Activated naive CD4-positive, alpha-beta T cell treated with Interleukin-2 at 50 U/mL for 16 hours (primary cell): ENCODE results near the gene TAAR8.
A peak's percentile ranks its signal among the peaks of the same experiment; 100 is the strongest.
"Not testable (repeated sequence)": the region's sequence is repeated elsewhere in the genome, so short reads cannot be mapped to it uniquely, and the experiment has no call there.

ENCODE experiments used
- DNase-seq: peaks from one replicate; pipeline ENCODE4 v3.0.0-alpha.2; 2020

Gene TAAR8, protein sequence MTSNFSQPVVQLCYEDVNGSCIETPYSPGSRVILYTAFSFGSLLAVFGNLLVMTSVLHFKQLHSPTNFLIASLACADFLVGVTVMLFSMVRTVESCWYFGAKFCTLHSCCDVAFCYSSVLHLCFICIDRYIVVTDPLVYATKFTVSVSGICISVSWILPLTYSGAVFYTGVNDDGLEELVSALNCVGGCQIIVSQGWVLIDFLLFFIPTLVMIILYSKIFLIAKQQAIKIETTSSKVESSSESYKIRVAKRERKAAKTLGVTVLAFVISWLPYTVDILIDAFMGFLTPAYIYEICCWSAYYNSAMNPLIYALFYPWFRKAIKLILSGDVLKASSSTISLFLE

DNA sequence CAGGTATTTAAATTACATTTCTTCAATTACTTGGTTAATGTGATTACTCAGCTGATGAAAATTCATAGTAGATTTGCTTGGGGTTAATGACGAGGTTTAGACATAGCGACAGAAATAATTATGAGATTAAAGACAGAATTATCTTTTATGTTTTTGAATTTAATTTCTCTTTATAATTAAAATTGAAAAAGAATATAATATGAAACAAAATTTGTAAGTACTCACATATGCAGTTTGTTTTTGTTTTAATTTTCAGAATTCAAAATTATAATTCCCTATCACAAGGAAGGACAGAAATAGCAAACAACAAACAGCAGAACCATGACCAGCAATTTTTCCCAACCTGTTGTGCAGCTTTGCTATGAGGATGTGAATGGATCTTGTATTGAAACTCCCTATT, at the start of gene TAAR8:
Gene TAAR8, plus strand, starts transcription at position 301 of the 400 bp plus-strand sequence. Its CDS starts 21 bp downstream, at position 322.
- DNase-seq, result no peak

DNA sequence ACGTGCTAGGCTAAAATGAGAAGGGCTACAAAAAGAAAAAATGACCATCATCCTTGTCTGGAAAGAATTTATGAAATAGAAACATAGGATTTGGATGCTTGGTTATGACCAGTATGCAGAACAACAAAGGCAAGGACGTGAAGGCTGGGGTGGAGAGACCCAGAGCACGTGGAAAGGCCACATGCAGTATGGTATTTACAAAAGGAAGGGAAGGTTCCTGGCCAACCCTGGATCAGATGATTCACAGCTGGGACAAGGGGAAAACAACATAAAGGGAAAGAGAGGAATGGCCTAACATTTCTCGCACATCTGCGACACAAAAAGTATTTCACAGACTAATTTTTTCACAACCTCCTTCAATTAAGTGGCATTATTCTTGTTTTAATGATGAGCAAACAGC, 47.7 kb upstream of the TAAR8 start:
- no peak for DNase-seq

DNA sequence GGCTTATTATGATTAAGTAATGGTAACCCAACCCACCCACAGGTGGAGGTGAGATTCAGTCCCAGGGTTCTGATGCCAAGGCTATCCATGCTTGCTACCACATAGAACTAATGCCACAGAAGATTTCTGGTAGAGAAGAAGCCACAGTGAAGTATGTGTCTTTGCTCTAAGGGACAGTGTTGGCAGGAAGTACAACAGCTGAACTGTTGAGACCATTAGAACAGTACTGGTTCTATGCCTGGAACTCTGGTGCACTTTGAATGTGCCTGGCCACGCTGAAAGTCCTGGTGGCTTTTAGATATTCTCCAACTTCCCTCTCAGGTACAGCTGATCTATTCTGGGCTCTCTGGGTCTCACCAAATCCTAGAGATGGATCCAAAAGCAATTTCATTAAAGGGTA, 47.3 kb upstream of the TAAR8 start:
- DNase-seq, result no peak

DNA sequence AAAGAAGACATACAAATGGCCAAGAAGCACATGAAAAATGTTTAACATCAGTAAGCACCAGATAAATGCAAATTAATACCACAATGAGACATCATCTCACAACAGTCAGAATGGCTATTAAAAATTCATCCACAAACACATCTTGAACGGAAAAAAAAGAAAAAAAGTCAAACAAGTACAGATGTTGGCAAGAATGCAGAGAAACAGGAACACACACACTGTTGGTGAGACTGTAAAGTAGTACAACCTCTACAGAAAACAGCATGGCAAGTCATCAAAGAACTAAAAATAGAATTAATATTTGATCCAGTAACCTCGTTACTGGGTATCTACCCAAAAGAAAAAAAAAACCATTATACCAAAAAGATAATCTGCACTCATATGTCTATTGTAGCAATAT, 46.0 kb upstream of the TAAR8 start:
- DNase-seq, result no peak

DNA sequence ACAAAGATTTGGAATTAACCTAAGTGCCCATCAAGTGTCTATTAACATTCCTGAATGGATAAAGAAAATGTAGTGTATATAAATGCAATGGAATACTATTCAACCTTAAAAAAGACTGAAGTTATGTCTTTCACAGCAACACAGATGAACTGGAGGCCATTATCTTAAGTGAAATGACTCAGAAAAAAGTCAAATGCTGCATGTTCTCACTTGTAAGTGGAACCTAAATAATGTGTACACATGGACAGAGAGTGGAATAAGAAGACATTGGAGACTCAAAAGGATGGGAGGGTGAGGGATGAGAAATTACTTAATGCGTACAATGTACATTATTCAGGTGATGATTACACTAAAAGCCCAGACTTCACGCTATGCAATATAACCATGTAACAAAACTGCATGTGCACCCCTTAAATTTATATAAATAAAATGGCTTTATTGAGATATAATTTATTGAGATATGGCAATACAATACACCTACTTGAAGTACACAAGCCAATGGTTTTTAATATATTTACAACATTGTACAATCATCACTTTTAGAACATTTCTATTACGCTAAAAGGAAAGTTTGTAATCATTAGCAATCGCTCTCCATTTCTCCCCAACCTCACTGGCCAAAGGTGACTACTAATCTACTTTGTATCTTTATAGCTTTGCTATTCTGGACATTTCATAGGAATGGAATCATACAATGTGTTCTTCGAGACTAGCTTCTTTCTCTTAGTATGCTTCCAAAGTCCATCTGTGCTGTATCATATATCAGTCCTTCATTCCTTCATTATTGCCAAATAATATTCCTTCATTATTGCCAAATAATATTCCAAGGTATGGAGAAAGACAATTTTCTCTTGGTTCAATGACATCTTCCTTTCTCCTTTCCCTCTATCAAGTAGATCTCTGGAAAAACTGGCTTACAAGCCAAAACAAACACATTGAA, 45.3 kb upstream of the TAAR8 start:
- DNase-seq, result no peak

DNA sequence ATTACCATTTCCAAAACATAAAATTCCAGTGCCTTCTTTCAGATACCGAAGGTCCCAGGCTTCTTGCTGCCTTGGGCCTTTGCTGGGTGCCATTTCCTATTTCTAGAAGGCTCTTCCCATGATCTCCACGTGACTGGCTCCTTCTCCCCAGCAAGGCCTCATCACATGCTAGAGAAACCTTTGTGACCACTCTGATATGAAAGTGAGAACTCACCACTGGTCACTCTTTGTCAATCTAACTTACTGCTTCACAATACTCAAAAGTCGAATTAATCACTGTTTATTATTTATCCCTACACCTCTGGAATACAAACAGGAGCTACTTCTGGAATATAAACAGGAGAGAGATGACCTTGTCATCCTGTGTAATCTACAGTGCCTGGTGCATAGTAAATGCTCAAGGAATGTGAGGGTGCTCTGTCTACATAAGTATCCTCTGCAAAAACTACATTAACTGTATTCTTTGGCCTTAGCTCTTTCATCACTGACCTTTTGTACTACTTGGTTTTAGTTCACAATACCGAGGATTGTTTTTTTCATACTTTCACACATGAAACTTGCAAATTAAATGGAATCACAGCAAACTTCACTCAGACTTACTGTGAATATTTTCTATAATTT, 41.2 kb upstream of the TAAR8 start:
- DNase-seq, result no peak

DNA sequence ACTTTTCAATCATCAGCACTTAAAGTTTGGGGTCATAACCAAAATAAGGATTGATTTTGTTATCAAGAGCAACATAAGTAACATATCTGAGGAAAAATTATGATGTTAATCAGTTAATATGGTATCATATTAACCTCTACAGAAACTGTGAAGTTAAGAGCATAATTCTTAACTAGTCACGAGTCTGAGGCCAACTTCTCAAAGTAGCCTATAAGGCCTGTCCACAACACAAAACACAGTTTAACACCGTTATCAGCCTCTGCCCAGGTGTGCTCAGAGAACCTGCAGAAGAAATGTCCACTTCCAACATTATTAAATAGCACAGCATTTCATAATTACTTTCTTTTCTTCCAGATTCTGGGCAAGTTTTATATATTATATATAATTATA, 40.6 kb upstream of the TAAR8 start:
- no peak for DNase-seq

DNA sequence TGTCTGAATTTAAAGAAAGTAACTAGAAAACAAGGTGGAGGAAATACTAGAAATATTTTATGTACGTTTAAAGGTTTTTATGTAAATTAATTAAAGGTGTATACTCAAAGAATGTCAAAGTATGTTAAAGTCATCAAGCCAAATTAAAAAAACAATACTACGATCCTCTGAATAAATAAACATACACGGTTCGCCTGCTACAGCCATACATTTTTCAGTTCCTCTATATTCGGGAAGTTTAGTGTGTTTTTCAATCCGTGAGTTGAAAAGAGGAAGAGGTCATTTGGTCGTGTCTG, 40.2 kb upstream of the TAAR8 start:
- no peak for DNase-seq

DNA sequence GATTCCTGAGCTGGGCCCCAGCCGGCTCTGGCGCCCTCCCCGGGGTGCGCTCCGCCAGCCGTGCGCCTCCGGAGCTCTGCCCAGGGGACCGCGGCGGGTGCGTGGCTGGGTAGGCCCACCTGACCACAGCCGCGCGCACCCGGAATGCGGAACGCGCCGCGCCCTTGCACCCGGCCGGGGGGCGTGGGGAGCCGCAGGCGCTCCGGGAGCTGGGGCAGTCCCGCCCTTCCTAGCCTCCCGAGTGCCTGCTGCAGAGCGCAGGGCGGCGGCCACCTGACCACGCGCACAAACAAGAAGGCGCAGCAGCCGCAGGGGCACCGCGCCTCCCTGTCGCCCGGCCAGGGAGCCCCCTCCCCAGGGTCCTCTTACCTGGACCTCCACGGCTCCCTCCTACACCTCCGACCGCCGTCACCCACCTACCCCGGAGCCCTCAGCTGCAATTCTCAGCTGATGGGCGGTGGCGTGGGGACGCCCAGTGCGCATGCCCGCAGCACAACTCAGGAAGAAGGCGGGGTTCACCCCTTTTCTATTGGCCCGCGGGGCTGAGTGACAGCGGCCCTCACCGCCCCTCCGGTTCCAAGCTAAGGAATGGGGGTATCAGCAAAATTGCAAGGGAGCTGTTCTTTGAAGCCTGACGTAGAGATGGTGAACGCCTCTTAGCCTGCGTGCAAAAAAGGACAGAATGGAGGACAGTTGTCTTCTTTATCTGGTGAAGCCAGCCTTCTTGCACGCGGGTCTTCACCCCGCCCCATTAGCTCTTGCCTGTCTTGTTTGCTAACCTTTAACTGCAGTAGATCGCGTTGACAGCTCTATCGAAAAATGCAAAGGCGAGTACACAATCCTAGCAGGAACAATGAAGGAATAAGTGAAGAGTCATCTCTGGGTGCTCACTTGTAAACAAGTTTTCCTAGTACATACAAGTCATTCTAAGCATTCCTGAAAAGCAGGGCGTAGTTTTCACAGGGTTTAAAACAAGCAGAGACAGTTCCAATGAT, 39.5 kb upstream of the TAAR8 start, which contains the start of gene STX7:
Gene STX7, minus strand, starts transcription at position 479 of the 995 bp plus-strand sequence. CDS start 9,586 bp downstream, outside the sequence.
- DNase-seq, result peak; percentile 89

DNA sequence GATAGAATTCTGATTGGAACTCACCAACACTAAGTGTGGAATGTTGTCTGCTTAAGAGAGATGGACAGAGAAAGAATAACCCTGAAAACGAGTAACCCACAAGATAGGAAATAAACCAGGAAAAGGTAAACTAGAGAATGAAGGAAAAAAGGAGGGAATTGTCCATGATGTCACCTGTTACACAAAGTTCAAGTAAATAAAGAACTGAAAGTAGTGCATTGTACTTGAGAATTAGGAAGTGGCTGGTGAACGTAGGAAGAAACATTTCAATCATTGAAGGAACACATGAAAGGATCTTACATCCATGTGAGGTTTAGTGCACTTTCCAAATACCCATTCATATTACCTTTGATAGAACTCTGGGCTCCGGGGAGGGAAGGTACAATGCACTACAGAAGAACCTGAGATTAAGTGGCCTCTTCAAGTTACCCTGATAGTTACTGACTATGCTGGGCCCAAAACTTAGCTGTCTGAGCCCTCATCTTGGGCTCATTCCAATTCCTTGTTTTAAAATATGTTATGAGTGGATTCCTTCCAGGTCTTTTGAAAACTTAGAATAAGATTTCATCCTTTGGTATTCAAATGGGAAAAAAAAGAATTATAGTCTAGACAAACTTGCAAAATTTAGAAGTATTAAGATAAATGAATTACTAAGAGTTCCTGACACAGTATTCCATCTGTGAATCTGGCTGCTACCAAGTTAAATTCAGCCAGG, 38.5 kb upstream of the TAAR8 start:
- DNase-seq, result no peak

DNA sequence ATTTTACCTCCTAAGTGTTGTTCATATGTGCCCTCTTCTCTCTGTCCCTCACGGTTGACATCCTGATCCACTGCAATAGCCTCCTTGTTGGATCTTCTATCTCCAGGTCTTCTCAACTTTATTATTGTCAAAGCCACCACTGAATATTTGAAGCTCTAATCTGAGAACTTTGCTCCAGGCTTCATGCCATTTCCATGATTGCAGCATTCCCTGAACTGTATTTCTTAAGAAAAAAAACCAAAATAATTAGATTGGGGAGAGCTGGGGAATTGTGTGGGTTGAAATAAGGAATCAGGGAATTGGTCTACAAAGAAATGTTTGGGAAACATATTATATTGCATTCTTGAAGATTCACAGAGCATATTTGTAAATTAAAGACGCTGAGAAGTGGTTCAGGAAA, 37.1 kb upstream of the TAAR8 start:
- no peak for DNase-seq

DNA sequence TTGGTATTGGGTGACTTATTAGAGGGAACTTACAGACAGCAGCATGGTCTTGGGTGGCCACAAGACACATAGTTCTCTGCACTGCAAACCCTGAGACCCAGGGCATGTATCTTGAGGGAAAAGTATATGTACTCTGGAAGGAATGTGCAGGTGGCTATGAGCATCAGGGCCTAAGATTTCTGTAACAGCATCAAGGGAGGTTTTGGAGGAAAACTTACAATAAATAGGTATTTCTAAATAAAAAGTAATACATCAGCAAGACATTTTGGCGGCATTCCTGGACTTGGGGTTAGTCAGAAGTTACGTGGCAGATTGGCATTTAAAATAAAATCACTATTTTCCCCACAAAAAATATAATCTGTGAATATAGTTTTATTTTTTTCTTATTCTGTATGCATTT, 31.5 kb upstream of the TAAR8 start:
- DNase-seq, result no peak

DNA sequence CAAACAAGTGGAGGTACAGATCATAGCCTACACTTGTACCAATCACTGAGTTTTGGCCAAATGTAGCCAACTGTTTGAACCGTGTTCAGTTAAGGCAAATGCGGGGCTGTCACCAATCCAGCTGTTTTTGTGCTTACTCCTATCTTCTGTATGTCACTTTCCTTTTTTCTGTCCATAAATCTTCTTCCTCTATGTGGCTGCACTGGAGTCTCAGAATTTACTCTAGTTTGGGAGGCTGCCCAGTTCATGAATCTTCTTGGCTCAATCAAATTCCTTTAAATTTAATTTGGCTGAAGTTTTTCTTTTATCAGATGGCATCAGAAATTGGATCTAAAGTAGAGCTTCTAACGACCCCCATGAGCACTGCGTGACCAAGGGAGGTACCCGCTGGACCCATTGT, 27.8 kb upstream of the TAAR8 start:
- no peak for DNase-seq

DNA sequence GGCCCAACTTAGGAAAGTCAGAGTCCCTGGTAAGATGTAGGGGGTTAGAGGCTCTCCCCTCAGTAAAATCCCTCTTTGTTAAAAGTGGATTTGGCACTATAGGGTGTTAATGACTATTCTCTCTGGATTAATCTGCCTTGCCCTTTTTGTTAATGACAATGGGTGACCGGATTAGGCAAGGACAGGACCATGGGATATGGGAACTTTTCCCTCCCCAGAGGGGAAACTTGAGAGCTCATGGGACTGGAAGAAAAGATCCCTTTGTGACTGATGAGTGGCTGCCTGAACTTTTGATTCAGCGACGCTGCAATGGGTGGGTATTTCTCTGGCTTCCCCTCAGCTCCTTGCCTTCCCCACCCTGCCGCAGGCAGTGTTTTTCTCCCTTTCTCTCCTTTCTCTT, 26.6 kb upstream of the TAAR8 start:
- DNase-seq, result no peak

DNA sequence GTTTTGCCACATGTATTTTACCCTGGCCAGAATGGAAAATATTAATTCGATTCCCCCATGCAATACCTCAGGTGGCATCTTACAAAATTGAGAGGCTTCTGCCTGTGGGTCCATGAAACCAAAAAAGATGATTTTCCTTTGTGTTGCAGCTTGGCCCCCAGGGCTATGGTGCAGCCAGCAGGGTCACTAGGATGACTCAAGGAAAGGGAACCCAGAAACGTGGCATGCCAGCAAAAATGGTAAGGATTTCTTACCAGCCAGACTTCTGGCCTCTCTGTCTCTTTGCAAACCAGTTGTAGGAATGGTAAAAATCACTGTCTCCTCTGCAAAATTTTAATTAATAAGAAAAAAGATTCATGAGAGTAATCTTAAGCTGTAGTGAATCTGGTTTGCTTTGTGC, 26.0 kb upstream of the TAAR8 start:
- DNase-seq, result no peak

DNA sequence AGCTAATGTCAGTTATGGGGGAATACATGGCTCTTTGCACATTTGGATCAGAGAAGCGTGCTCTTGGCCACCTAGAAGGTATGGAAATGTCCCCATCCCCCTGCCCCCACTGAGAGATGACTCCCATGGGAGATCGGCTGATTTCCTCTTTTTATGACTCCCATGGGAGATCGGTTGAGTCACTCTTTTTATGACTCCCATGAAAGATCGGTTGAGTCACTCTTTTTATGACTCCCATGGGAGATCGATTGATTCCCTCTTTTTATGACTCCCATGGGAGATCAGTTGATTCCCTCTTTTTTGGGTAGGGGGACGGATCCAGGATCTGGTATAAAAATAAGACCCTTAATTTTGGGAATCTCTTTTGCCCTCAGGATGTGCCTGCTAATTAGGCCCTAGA, 24.7 kb upstream of the TAAR8 start:
- DNase-seq, result no peak

DNA sequence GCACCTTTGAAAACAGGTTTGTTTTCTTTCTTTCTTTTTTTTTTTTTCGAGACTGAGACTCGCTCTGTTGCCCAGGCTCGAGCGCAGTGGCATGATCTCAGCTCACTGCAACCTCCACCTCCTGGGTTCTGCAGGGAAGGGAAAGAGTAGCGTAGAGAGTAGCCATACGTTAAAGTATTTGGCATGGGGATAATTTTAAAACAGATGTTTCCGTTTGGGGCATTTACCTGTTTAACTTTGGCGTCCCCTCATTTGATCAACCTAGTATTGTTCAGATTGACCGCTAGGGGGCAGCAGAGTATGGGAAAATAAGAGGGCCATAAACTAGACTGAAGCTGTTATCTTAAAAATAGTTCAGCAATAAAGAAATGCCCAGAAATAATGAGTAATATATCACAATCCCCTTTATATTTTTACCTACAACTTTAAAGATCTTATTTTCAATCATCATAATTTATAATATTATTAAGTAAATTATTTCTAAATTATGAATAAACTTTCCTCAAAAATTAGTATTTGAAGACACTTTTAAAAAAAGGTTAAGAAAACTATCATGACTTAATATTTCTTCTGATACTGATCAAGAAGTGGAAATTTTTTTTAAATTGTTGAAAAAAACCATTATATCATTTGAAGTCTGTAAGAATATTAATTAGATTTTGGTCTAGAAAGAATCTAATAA, 22.0 kb upstream of the TAAR8 start:
- DNase-seq, result peak; percentile 63

DNA sequence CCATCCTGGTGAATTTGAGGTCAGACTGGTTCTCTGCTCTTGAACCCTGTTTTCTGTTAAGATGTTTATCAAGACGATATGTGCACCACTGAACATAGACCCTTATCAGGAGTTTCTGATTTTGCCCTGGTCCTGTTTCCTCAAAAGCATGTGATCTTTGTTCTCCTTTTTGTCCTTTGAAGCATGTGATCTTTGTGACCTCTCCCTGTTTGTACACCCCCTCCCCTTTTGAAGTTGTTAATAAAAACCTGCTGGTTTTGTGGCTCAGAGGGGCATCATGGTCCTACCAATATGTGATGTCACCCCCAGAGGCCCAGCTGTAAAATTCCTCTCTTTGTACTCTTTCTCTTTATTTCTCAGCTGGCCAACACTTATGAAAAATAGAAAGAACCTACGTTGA, 17.9 kb upstream of the TAAR8 start:
- DNase-seq, result not testable (repeated sequence)

DNA sequence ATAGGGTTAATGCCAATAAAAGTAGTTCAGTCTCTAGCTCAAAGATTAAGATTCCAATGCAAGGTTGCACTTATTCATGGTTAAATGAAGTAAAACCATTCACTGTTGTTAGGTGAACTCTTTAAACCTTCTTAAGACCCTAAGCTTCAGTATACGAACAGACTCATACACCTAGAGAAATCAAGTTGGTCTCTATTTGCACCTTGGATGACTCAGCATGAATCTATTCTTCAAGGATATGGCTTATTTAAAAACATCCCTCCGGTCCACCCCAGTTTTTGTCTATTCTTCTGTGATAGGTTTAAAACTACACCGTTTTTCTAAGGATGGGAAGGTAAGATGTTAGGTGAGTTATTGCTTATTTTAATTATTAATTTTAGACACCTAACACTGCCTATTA, 15.3 kb upstream of the TAAR8 start:
- no peak for DNase-seq

DNA sequence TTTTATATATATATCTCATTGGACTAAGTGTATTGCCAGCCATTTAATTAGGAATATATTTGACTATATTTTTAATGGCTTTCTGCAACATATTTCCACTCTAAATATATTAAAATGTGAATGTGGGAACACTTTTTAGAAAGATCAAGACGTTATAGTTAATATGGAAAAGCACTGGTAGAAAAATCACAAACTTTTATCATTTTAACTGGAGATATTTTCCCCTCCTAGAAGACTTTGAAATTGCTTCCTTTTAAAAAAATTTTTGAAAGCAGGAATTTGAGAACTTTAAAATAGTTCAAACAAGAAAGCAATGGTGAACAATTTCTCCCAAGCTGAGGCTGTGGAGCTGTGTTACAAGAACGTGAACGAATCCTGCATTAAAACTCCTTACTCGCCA, 14.5 kb upstream of the TAAR8 start, which contains the start of gene TAAR9:
Gene TAAR9, plus strand, starts transcription at position 301 of the 400 bp plus-strand sequence. Its CDS starts 13 bp downstream, at position 314.
- DNase-seq, result no peak

DNA sequence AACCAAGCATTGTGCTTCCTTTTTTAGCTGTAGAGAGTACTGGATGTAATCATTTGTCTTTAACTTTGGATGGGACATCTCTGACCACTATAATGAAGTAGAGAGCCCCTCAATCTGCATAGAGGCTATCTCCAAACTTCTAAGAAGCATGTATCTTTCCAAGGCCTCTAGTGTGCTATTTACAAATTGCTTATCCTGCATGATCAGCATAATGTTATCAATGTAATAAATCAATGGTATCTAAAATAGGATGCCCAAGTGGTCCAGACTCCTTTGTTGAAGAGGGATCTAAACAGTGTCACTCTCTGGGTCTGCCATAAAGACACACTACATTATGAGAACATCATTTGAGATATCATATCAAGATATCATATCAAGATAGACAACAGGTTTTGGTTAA, 7.6 kb upstream of the TAAR8 start:
- no peak for DNase-seq
